GM18498 (cell line): ENCODE data around the gene ZNF799.
"Not testable (repeated sequence)": the region's sequence is repeated elsewhere in the genome, so short reads cannot be mapped to it uniquely, and the experiment has no call there.

Source experiments
- ATAC-seq: cut with Tn5 transposase; IDR thresholded peaks from one replicate; pipeline ENCODE4 v1.9.1; 2021; ENCODE audit warnings: mild to moderate bottlenecking, moderate library complexity; ENCODE audit not compliant: unreplicated experiment

ZNF799 gene

GRCh38 chr19:12364391-12365235, 36.5 kb downstream of the ZNF799 start:
- ATAC-seq, result no peak

- ATAC-seq, result not testable (repeated sequence)
These were observed 38.8 kb downstream of the ZNF799 start for GRCh38 chr19:12362236-12362635.

GRCh38 chr19:12353375-12353774, 47.7 kb downstream of the ZNF799 start:
- ATAC-seq, result no peak

- ATAC-seq, result no peak
These were observed 50.2 kb downstream of the ZNF799 start for GRCh38 chr19:12350890-12351197.

GRCh38 chr19:12350185-12350889, 50.7 kb downstream of the ZNF799 start:
- no peak for ATAC-seq

- no peak for ATAC-seq
These were observed 54.2 kb downstream of the ZNF799 start for GRCh38 chr19:12346896-12347295.

GRCh38 chr19:12345197-12345596, 55.9 kb downstream of the ZNF799 start:
- ATAC-seq, result no peak
